GM12878 (cell line): Measurements from ENCODE around the gene GNGT1. TPM values are rescaled to one million over a fixed set of nuclear protein-coding genes. Genes with fewer than 3 reads are reported as not detected.

Source experiments
- ATAC-seq: fragments of 200-7000 bp; cut with Tn5 transposase; 3 replicates; pipeline ENCODE4 v1.9.1; 2020; ENCODE audit warnings: mild to moderate bottlenecking, moderate library complexity
- BruUV-seq: library from RNA; stranded (reverse); fragments of 400-500 nt; replicated peaks from 2 replicates; lab custom pipeline; 2021; lab: Mats Ljungman, UMichigan
- CTCF ChIA-PET: fragments of 300-600 bp; sonication (Branson Sonifier 250); formaldehyde crosslinking; extraction: SDS; loops from one replicate; lab custom pipeline; 2021; ENCODE audit warnings: inconsistent platforms; lab: Yijun Ruan, JAX
- POLR2A ChIA-PET: fragments of 350-600 bp; formaldehyde crosslinking; extraction: SDS; loops from one replicate; lab custom pipeline; 2021; ENCODE audit warnings: inconsistent platforms; lab: Charles Lee
- RAD21 ChIA-PET: fragments of 300-600 bp; sonication (Branson Sonifier 250); formaldehyde crosslinking; loops from one replicate; lab custom pipeline; 2023; ENCODE audit warnings: antibody characterized with exemption; ENCODE audit not compliant: unreplicated experiment; lab: Charles Lee
- SMC1A ChIA-PET: fragments of 300-600 bp; sonication (Branson Sonifier 250); formaldehyde crosslinking; loops from one replicate; lab custom pipeline; 2023; ENCODE audit not compliant: unreplicated experiment, uncharacterized antibody; lab: Charles Lee
- DNase-seq: peaks from one replicate; pipeline ENCODE4 v3.0.0-alpha.2; 2011; ENCODE audit warnings: low read depth, low spot score
- FAIRE-seq: peaks from 3 replicates; lab custom pipeline; 2011; peaks lifted over from hg19 to GRCh38; lab: Jason Lieb, UNC
- H2AFZ ChIP-seq: 2 replicates; pipeline ENCODE4 v1.6.0; 2011; ENCODE audit warnings: low read depth, low read length, control low read depth; ENCODE audit not compliant: control insufficient read depth
- H3K27ac ChIP-seq: 2 replicates; pipeline ENCODE4 v1.5.1; 2011; ENCODE audit warnings: control low read depth; ENCODE audit not compliant: control insufficient read depth, insufficient read depth
- H3K27me3 ChIP-seq, 2 experiments: replicated peaks in 1 of 2; 2 replicates each; pipeline versions ENCODE4 v1.6.0 to v1.6.1; 2011; ENCODE audit warnings: low read length in 1 of 2; ENCODE audit not compliant: control insufficient read depth in 2 of 2, insufficient read depth in 2 of 2
- H3K36me3 ChIP-seq, 2 experiments: 2 replicates each; pipeline ENCODE4 v1.5.1; 2011; ENCODE audit warnings: low read length in 1 of 2; ENCODE audit not compliant: control insufficient read depth in 2 of 2, insufficient read depth in 2 of 2
- H3K4me1 ChIP-seq: 2 replicates; pipeline ENCODE4 v1.6.1; 2011; ENCODE audit warnings: mild to moderate bottlenecking, low read length, moderate library complexity, mixed read lengths; ENCODE audit not compliant: control insufficient read depth, insufficient read depth
- H3K4me2 ChIP-seq: 2 replicates; pipeline ENCODE4 v1.6.0; 2011; ENCODE audit warnings: control low read depth; ENCODE audit not compliant: control insufficient read depth, insufficient read depth
- H3K4me3 ChIP-seq: fragments of 200-600 bp; sonication (generic); 2 replicates; pipeline ENCODE4 v1.5.1; 2016
- H3K79me2 ChIP-seq: 2 replicates; pipeline ENCODE4 v1.6.0; 2011; ENCODE audit warnings: low read length; ENCODE audit not compliant: control insufficient read depth, insufficient read depth
- H3K9ac ChIP-seq: 2 replicates; pipeline ENCODE4 v1.8.0; 2011; ENCODE audit warnings: low read length, control low read depth, mixed read lengths; ENCODE audit not compliant: control insufficient read depth, insufficient read depth
- H3K9me3 ChIP-seq: replicated peaks from 3 replicates; pipeline ENCODE4 v1.5.1; 2011; ENCODE audit warnings: mild to moderate bottlenecking, low read length; ENCODE audit not compliant: control insufficient read depth, insufficient read depth
- H4K20me1 ChIP-seq: 2 replicates; pipeline ENCODE4 v1.6.0; 2011; ENCODE audit not compliant: control insufficient read depth, insufficient read depth
- CBX3 ChIP-seq: fragments of 200-600 bp; sonication (generic); IDR thresholded peaks from 2 replicates; pipeline ENCODE4 v1.6.1; 2016; ENCODE audit warnings: low read depth, borderline replicate concordance
- E2F8 ChIP-seq: fragments of 450-650 bp; IDR thresholded peaks from 2 replicates; pipeline ENCODE4 v1.6.1; 2018; ENCODE audit warnings: mild to moderate bottlenecking, low read depth, moderate library complexity; ENCODE audit not compliant: partially characterized antibody
- IRF3 ChIP-seq: fragments of 450-650 bp; IDR thresholded peaks from 2 replicates; pipeline ENCODE4 v1.6.1; 2014; ENCODE audit warnings: mild to moderate bottlenecking
- IRF4 ChIP-seq: IDR thresholded peaks from 2 replicates; pipeline ENCODE4 v1.6.1; 2011; ENCODE audit warnings: low read depth, low read length
- JUNB ChIP-seq: IDR thresholded peaks from 2 replicates; pipeline ENCODE4 v1.6.1; 2016; ENCODE audit warnings: antibody characterized with exemption, mild to moderate bottlenecking
- NR2C1 ChIP-seq: fragments of 450-650 bp; IDR thresholded peaks from 2 replicates; pipeline ENCODE4 v1.6.1; 2017; ENCODE audit warnings: antibody characterized with exemption, mild to moderate bottlenecking, moderate library complexity
- POU2F2 ChIP-seq: IDR thresholded peaks from 3 replicates; pipeline ENCODE4 v1.6.1; 2011; ENCODE audit warnings: low read depth, mild to moderate bottlenecking, low read length, borderline replicate concordance
- RELA ChIP-seq: fragments of 450-650 bp; IDR thresholded peaks from 2 replicates; pipeline ENCODE4 v1.8.0; 2014; ENCODE audit warnings: borderline replicate concordance; ENCODE audit not compliant: partially characterized antibody
- SMARCA5 ChIP-seq: fragments of 450-650 bp; IDR thresholded peaks from 2 replicates; pipeline ENCODE4 v1.6.1; 2017; ENCODE audit warnings: mild to moderate bottlenecking
- SUZ12 ChIP-seq: fragments of 200-600 bp; sonication (generic); IDR thresholded peaks from one replicate; pipeline ENCODE4 v1.6.1; 2018; ENCODE audit warnings: antibody characterized with exemption, mild to moderate bottlenecking; ENCODE audit not compliant: unreplicated experiment
- ZNF24 ChIP-seq: fragments of 450-650 bp; IDR thresholded peaks from 2 replicates; pipeline ENCODE4 v1.6.1; 2017; ENCODE audit warnings: antibody characterized with exemption, mild to moderate bottlenecking
- ZNF384 ChIP-seq: IDR thresholded peaks from 2 replicates; pipeline ENCODE4 v1.6.1; 2012; ENCODE audit warnings: low read depth, mild to moderate bottlenecking, low read length, improper control_type of control experiment, borderline replicate concordance
- ZNF687 ChIP-seq: fragments of 450-650 bp; IDR thresholded peaks from 2 replicates; pipeline ENCODE4 v1.6.1; 2017; ENCODE audit warnings: mild to moderate bottlenecking, moderate library complexity
- WGBS: methylation state at CpG from one replicate; pipeline ENCODE4 v1.1.6; 2016; ENCODE audit warnings: low lambda C conversion rate; ENCODE audit not compliant: insufficient replicate concordance, insufficient coverage; ENCODE audit errors: missing lambda C conversion rate; 5-methylcytosine and 5-hydroxymethylcytosine counted together
- in situ Hi-C: fragments of 300-500 bp; cut with MboI; formaldehyde crosslinking; loops from 9 replicates; pipeline ENCODE4 v1.14.3; 2018; ENCODE audit warnings: mixed read lengths
- intact Hi-C: fragments of 100-400 bp; cut with micrococcal nuclease; formaldehyde crosslinking; loops from one replicate; pipeline ENCODE4 v1.14.2; 2022; ENCODE audit not compliant: unreplicated experiment
- polyA plus RNA-seq, 11 experiments: library from polyadenylated mRNA; depleted of rRNA in 4 of 11; unstranded in 6 of 11; stranded (reverse) in 5 of 11; fragments of >200 nt; fragmentation: Nextera tagmentation in 4 of 11; fragmentation: Illumina TruSeq in 1 of 11; extraction: Ambion mirVana in 4 of 11; extraction: Trizol in 1 of 11; gene quantifications; 1 replicate in 1 of 11; 2 replicates in 10 of 11; pipeline versions ENCODE4 v1.2.1 to v1.2.3, GENCODE V29; 2011 to 2016; ENCODE audit warnings: inconsistent platforms in 2 of 11, missing spikeins in 2 of 11, low read depth in 1 of 11
- total RNA-seq, 4 experiments: library from RNA; depleted of rRNA in 3 of 4; stranded (reverse); fragments of >200 nt in 3 of 4; fragmentation: Illumina TruSeq in 1 of 4; extraction: Trizol in 1 of 4; gene quantifications; 2 replicates each; pipeline versions ENCODE4 v1.2.1 to v1.2.3, GENCODE V29; 2013 to 2021

The GNGT1 gene
- total and polyA plus RNA-seq, 10 of the 15 experiments (the other 5 are each of a cell fraction or from before 2014, with no cell fraction given), result not detected

GRCh38 chr7:93884541-93884940 is 21.8 kb upstream of the GNGT1 start (continued):
- no peak for TF ChIP-seq SMARCA5
- no peak for TF ChIP-seq RELA

- no peaks in the 10 kb centered on the region for H3K36me3 ChIP-seq
- ChIA-PET POLR2A (no interaction called here), CTCF (interaction anchor here (1.2 to 4.3 kb wide), 2 partner anchors 14 to 17 kb away, joined by 4 to 13 read pairs; partner anchors contain the start of gene GNGT1), RAD21 (no interaction called here), SMC1A (interaction anchor here (1.7 kb wide), 1 partner anchor 10 kb away, joined by 4 read pairs; no protein-coding TSS in a partner anchor)
- no peak overlapping the region for H3K4me3 ChIP-seq
- no peak overlapping the region for H3K4me2 ChIP-seq
- no peak for TF ChIP-seq SUZ12
- no peak for TF ChIP-seq NR2C1
- TF ChIP-seq CBX3, result no peak
- no peak for TF ChIP-seq E2F8
- no peak for TF ChIP-seq JUNB
- TF ChIP-seq ZNF384, result no peak
- no peak for TF ChIP-seq IRF3
- TF ChIP-seq POU2F2, result no peak
- no peak for TF ChIP-seq ZNF24
- TF ChIP-seq IRF4, result no peak
- no peak for TF ChIP-seq ZNF687
- no peaks in the 10 kb centered on the region for H3K4me1 ChIP-seq
- BruUV-seq, result no TSS peak
- H4K20me1 ChIP-seq, result no peaks in the 10 kb centered on the region
- H3K9ac ChIP-seq, result no peak overlapping the region
- H2AFZ ChIP-seq, result no peak overlapping the region
- H3K27ac ChIP-seq, result no peak overlapping the region
- no peaks in the 10 kb centered on the region for H3K79me2 ChIP-seq
- 95% methylated on average over 3 of the region's 3 CpGs for WGBS
- intact Hi-C loops (no loop called here), in situ Hi-C loops (no loop called here)
- DNase-seq (no peak), FAIRE-seq (no peak), ATAC-seq (no peak)
- no peaks in the 10 kb centered on the region for H3K9me3 ChIP-seq
- peaks cover 0 to 12% of the 10 kb centered on the region in 2 experiments; a peak in 3 of 4 replicates for H3K27me3 ChIP-seq
These were observed 17.1 kb upstream of the GNGT1 start for GRCh38 chr7:93889261-93889660.
